NOMO-1 (cell line): ENCODE data around the gene CACNG7.

ENCODE experiments used
- DNase-seq, 2 experiments: peaks; one replicate each; lab custom pipeline; 2025; ENCODE audit not compliant: unreplicated experiment in 2 of 2; lab: John Stamatoyannopoulos, UW

The CACNG7 gene

DNA sequence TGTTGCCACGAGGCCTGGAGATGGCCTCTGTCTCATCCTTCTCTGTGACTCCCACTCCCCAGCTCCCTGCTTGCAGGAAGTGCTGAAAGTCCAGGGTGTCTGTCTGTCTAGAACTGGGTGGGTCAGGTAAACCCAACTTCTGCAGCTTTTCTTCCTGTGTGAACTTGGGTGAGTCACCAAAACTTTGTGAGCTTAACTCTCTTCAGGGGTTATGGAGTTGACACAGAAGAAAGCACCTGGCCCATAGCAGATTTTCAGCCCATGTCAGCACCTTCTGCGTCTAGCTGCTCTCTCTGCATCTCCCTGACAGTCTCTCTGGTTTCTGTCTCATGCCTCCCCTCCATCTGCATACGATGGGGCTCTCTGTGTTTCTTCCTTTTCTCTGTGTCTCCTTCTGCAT lies 4.2 kb upstream of the CACNG7 start:
- no peak for DNase-seq

DNA sequence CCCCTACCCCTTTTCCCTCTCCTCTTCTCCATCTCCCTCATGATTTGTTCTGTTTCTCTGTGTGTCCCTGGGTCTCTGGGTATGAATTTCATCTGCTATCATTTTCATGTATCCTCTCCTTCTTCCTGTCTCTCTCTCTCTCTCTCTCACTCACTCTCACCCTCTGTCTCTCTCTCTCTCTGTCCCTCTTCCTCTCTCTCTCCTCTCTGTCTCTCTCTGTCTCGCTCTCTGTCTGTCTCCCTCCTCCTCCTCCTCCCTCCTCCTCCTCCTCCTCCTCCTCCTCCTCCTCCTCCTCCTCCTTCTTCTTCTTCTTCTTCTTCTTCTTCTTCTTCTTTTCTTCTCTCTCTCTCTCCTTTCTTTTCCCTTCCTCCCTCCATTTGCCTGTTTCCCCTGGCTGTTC lies 3.3 kb upstream of the CACNG7 start:
- DNase-seq, result no peak

GRCh38 chr19:53906211-53907192 lies 2.6 kb upstream of the CACNG7 start:
- peak; percentile 11 to 30 for DNase-seq

- no peak for DNase-seq
Observed at GRCh38 chr19:53907193-53907581, 1.9 kb upstream of the CACNG7 start.

- DNase-seq, result no peak
Observed at GRCh38 chr19:53907690-53908089, 1.4 kb upstream of the CACNG7 start.

DNA sequence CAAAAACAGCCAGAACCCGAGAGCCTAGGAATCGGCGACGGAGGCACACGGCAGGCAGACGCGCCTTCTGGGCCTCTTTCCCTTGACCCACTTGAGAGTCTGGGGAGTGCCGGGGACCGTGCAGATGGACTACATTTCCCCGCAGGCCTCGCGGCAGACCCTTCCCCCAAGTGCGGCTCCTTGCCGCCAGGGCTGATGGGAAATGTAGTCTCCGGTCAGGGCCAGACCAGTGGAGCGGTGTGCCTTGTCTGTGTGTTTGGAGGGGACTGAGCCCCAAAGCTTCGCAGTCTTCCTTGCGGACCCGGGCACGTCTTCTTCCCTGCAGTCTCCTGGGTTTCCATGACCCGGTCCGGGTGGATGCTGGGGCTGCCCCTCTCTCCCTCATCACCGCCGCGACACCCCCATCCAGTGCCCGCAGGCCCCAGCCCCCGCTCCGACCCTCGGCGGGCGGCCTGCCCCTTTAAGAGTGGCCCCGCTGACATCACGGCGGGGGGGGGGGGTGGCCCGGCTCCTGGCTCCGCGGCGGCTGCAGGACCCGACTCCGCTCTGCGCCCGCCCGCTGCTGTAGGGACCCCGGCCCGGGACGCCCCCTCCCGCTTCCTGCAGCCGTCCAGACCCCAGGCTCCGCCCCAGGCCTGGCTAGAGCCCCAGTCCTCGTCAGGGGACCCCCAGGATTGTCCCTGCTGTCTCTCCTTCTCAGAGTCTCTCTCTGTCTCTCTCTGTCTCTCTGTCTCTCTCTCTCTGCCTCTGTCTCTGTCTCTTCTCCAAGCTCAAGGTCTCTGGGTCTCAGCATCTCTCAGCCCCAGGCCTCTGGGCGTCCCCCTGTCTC lies 758 bp upstream of the CACNG7 start:
- DNase-seq, result peak in 1 of 2 experiments; percentile 22

GRCh38 chr19:53909471-53910169 lies 542 bp downstream of the CACNG7 start:
- no peak for DNase-seq

DNA sequence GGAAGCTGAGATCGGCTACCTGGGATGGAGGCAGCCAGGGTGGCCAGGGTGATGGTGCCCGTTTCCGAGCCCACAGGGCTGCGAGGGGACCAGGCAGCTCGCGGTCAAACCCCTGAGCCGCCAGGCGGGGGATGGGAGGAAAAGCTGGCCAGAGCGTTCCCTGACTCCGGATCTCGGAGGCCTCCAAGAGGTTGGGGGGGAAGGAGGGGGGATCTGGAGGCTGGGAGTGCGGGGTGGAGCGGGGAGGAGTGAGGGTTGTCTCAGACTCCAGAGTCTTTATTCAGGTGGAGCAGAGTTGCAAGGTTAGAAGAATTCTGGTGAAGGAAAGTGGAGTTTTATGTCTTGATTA lies 1.1 kb downstream of the CACNG7 start:
- no peak for DNase-seq

- no peak for DNase-seq
Observed at GRCh38 chr19:53912653-53913052, 3.6 kb downstream of the CACNG7 start.

GRCh38 chr19:53915000-53915399 lies 5.9 kb downstream of the CACNG7 start:
- no peak for DNase-seq

DNA sequence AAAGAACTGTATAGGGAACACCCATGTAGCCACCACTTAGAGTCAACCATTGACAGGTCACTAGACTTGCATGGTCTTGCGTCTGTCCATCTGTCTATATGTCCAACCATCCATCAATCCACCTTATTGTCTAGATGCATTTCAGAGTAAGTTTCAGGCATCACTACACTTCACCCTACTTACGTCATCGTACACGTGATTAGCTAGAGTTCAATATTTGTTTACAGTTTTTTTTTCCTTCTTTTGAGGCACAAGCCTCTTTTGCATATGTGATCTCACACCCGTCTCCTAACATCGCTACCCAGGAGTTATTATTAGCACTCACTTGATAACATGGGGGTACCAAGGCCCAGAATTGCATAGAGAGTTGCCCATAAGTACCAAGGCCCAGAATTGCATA lies 6.9 kb downstream of the CACNG7 start:
- no peak for DNase-seq

DNA sequence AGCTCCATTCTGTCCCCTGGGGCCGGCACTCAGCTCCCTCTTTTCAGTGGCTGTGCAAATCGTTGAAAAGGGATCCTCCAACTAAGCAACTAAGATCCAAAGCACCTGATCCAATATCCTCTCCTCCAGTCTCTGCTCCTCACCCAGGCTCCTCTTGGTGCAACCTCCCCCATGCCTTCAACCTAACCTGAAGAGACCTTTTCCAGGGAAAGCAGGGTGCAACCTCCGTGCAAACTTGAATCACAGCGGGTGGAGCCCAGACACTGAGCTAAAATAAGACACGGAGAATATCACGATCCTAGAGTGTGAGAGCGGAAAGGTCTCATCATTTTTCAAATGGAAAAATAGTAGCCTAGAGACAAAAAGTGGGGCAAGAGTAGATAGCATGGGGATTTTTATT lies 8.3 kb downstream of the CACNG7 start:
- DNase-seq, result no peak

DNA sequence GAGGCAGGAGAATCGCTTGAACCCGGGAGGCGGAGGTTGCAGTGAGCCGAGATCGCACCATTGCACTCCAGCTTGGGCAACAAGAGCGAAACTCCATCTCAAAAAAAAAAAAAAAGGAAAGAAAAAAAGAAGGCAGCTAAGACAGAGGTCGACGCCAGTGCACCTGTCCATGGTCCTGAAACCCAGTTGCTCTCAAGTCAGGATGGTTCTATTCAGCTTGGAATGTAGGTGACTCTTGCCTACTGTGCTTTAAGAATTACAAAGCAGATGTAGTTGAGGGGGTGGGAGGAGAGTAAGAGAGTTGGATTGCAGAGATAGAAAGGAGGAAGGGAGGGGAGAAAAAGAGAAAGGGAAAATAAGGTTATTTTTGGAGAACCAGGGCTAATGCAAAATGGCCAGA lies 18.7 kb downstream of the CACNG7 start:
- peak; percentile 10 to 33 for DNase-seq

DNA sequence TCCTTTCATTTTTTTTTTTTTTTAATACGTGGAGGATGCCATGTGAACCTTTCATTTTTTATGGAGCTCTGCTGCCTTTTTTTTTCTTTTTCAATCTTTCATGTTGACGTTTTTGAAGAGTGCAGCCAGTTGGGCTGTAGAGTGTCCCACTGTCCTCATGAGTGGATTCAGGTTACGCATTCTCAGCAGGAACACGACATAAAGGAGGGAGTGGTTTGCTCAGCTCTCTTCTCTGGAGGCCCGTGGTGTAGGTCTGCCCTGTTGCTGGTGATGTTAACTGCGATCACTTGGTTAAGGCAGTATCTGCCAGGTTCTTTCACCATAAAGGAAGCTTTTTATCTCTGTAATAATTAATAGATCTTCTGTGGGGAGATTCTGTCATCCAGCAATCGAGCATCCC lies 27.0 kb downstream of the CACNG7 start:
- DNase-seq, result no peak

- DNase-seq, result no peak
Observed at GRCh38 chr19:53942001-53942786, 33.1 kb downstream of the CACNG7 start.

- no peak for DNase-seq
Observed at GRCh38 chr19:53944416-53944815, 35.3 kb downstream of the CACNG7 start.

GRCh38 chr19:53944933-53945332 lies 35.9 kb downstream of the CACNG7 start:
- DNase-seq, result no peak

- peak; percentile 6 to 35 for DNase-seq
Observed at GRCh38 chr19:53945441-53945840, 36.4 kb downstream of the CACNG7 start.

- DNase-seq, result no peak
Observed at GRCh38 chr19:53945998-53946397, 36.9 kb downstream of the CACNG7 start.

DNA sequence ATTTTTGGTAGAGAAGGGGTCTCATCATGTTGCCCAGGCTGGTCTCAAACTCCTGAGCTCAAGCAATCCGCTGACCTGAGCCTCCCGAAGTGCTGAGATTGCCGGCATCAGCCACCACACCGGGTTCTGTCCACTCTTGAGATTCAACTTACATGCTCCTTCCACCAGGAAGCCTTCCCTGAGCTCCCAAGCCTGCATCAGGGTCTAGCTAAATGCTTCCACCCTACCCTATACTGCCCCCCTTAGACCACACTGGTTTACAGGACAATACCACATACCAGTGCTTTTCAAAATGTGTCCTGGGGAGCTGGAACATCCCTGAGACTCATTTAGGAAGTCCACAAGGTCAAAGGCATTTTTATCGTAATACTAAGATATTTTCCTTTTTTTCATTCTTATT lies 38.5 kb downstream of the CACNG7 start:
- DNase-seq, result no peak
